Motor neuron (in vitro differentiated cells): ENCODE measurements around the gene NUDT12. TPM values are rescaled to one million over a fixed set of nuclear protein-coding genes. Genes with fewer than 3 reads are reported as not detected.

Source experiments
- ATAC-seq, 8 experiments: fragments of 200-7000 bp; cut with Tn5 transposase; replicated peaks in 6 of 8; 2 replicates each; pipeline ENCODE4 v1.8.0; 2021; ENCODE audit warnings: mild to moderate bottlenecking in 8 of 8, moderate library complexity in 8 of 8
- H3K27ac ChIP-seq, 2 donors: fragments of 250-450 bp; sonication (Bioruptor Pico); 2 replicates each; pipeline ENCODE4 v1.9.0; 2021; ENCODE audit warnings: antibody characterized with exemption in 2 of 2, mild to moderate bottlenecking in 2 of 2, moderate library complexity in 1 of 2
- H3K4me1 ChIP-seq, 2 donors: fragments of 250-450 bp; sonication (Bioruptor Pico); replicated peaks in 1 of 2; 2 replicates each; pipeline ENCODE4 v1.6.1; 2021; ENCODE audit warnings: antibody characterized with exemption in 2 of 2, mild to moderate bottlenecking in 2 of 2, moderate library complexity in 1 of 2
- H3K4me3 ChIP-seq, 5 donors: fragments of 250-450 bp; sonication (Bioruptor Pico); 2 replicates each; pipeline ENCODE4 v1.9.0; 2021; ENCODE audit warnings: antibody characterized with exemption in 5 of 5, mild to moderate bottlenecking in 5 of 5, moderate library complexity in 4 of 5
- WGBS, 10 experiments: fragments of 450-650 bp; shearing (Covaris generic); methylation state at CpG; one replicate each; pipeline ENCODE4 v1.0.0; 2022; 5-methylcytosine and 5-hydroxymethylcytosine counted together
- in situ Hi-C, 9 experiments: fragments of 400-800 bp; cut with MboI; loops; one replicate each; pipeline ENCODE4 v1.15.0; 2021; ENCODE audit warnings: low sequenced_read_pairs in 9 of 9, low pct_unique_long_range_greater_than_20kb in 2 of 9; ENCODE audit not compliant: unreplicated experiment in 9 of 9
- total RNA-seq, 8 experiments: library from RNA; unstranded; fragments of 300-600 nt; gene quantifications; 2 replicates each; pipeline versions ENCODE4 v1.2.3 to v1.2.4, GENCODE V29; 2022

Gene NUDT12
- total RNA-seq, 8 experiments from 2014 or later, result 11.9 to 30.0 (median 18.7) TPM

DNA sequence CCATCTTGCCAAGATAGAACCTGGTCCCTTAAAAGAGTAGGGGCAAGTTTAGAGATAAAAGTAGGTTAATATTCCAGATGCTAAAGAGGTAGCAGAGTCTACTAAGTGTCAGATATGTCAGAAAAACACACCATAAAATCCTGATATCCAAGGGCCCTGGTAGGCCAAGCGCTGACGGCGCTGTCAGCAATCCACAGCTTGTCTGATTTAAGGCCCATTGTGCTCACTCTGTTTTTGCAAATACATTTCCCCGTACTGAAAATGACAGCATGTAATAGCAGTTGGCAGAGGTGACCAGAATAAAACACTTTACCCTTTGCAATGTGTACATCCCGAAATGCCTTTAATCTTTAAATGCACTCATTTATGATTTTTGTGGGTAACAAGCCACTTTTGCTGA lies 9.9 kb upstream of the NUDT12 start:
- H3K4me1 ChIP-seq, result peaks cover 0 to 23% of the 10 kb centered on the region in 2 donors
- ATAC-seq, result peak in 5 of 8 experiments; percentile 38 to 82 (median 69)
- in situ Hi-C loops, result no loop called here
- WGBS, 10 experiments, result 16 to 85% (median 62%) methylated on average over 1 to 5 of the region's 5 CpGs
- H3K27ac ChIP-seq, result no peak overlapping the region
- H3K4me3 ChIP-seq, result no peak overlapping the region

DNA sequence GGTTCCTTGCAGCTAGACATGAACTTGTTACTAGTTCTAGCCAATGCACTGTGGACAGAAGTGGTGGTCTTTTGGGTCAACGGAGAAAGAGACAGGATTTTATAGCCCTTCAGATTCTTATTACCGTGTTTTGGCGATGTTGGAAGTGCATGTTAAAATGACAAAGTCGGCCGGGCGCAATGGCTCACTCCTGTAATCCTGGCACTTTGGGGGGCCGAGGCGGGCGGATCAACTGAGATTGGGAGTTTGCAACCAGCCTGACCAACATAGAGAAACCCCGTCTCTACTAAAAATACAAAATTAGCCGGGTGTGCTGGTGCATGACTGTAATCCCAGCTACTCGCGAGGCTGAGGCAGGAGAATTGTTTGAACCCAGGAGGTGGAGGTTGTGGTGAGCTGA lies 9.1 kb upstream of the NUDT12 start:
- in situ Hi-C loops, result no loop called here
- no peak overlapping the region for H3K4me3 ChIP-seq
- no peak overlapping the region for H3K27ac ChIP-seq
- peaks cover 0 to 23% of the 10 kb centered on the region in 2 donors for H3K4me1 ChIP-seq
- 0 to 100% (median 95%) methylated on average over 1 to 11 of the region's 13 CpGs; no CpG with 5 or more reads in 2 of the 10 experiments for WGBS, 10 experiments
- ATAC-seq, result no peak

- 25 to 100% (median 82%) methylated on average over 1 to 3 of the region's 3 CpGs for WGBS, 10 experiments
- peaks cover 0 to 20% of the 10 kb centered on the region in 2 donors for H3K4me1 ChIP-seq
- no peak overlapping the region for H3K27ac ChIP-seq
- no peak overlapping the region for H3K4me3 ChIP-seq
- peak in 1 of 8 experiments; percentile 17 for ATAC-seq
- in situ Hi-C loops, result no loop called here
These were observed 6.9 kb upstream of the NUDT12 start for GRCh38 chr5:103569313-103570060.

- ATAC-seq, result no peak
- 0 to 100% (median 84%) methylated on average over 1 to 4 of the region's 4 CpGs for WGBS, 10 experiments
These were observed 3.1 kb upstream of the NUDT12 start for GRCh38 chr5:103565719-103566118.

DNA sequence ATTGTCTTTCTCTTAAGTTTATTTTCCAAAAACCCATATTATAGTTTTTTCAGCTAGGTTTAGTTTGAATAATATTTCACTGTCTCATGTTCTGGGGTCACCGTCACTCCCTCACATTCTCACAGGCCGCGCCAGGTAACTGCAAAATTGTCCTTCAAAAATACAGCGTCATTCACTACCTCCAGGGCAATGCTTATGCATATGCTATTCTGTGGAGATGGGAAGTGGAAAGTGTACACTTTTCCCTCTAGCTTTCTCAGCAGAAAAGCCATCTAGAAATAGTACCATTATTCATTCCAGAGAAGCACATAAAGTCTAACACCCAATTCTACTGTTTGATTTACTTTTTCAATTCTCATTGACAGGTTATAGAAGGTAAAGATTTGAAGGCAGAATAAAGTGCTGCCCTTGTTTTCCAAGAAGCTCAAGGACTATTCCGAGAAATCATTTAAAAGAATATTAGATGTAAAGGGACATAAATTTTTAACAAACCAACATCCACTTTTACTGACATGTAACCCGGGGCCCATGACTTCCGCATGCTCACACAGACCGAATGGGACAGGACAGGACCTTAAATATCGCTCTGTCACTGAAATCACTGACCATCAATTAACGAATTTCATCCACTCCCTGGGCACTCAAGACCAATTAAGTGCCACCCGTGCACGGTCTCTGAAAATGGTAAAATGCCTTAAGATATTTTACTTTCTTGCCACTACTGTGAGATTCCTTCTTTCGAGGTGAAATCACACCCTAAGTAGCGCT lies 720 bp downstream of the NUDT12 start:
- in situ Hi-C loops, result no loop called here
- peak; percentile 39 to 58 (median 52) for ATAC-seq
- Histone ChIP-seq H3K4me3 (peak overlapping the region; percentile 67 to 99 (median 84)), H3K4me1 (peaks cover 0 to 25% of the 10 kb centered on the region in 2 donors), H3K27ac (peak overlapping the region; percentile 87 to 97)
- WGBS, 10 experiments, result 3 to 42% (median 16%) methylated on average over 4 to 13 of the region's 14 CpGs

More at GRCh38 chr5:103565719-103566118, 3.1 kb upstream of the NUDT12 start:
- in situ Hi-C loops, result no loop called here
- H3K4me1 ChIP-seq, result peaks cover 0 to 9% of the 10 kb centered on the region in 2 donors
- no peak overlapping the region for H3K27ac ChIP-seq
- H3K4me3 ChIP-seq, result no peak overlapping the region

- 81 to 100% (median 90%) methylated on average over 2 to 3 of the region's 3 CpGs for WGBS, 10 experiments
- Histone ChIP-seq H3K4me1 (peaks cover 0 to 29% of the 10 kb centered on the region in 2 donors), H3K27ac (no peak overlapping the region), H3K4me3 (no peak overlapping the region)
- in situ Hi-C loops, result no loop called here
- ATAC-seq, result no peak
These were observed 1.8 kb downstream of the NUDT12 start for GRCh38 chr5:103560826-103561225.

DNA sequence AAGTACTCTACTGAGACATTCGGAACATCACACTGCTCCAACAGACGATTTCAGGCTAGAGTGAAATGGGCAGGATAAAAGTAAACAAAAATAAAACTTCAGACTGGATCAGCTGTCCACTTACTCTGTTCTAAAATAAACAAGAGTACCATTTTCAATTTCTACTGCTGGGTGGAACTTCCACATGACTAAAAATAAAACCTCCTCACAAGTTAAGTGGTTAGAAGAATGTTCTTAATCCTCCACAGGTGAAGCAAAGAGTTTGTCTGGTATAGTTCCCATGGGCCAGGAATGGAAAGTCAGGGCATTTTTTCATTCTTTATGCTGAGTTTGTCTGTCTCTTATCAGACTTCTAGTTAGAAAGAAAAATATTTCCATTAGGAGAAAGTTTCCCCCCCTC lies 15.7 kb downstream of the NUDT12 start:
- WGBS, 10 experiments, result 71 to 100% (median 91%) methylated on average over 1 to 2 of the region's 2 CpGs; no CpG with 5 or more reads in 2 of the 10 experiments
- no peak for ATAC-seq

GRCh38 chr5:103542441-103542840 lies 20.1 kb downstream of the NUDT12 start:
- Histone ChIP-seq H3K27ac (no peak overlapping the region), H3K4me1 (peaks cover 0 to 6% of the 10 kb centered on the region in 2 donors), H3K4me3 (no peak overlapping the region)
- no peak for ATAC-seq
- in situ Hi-C loops, result no loop called here

More for the DNA sequence above, 15.7 kb downstream of the NUDT12 start:
- Histone ChIP-seq H3K27ac (no peak overlapping the region), H3K4me3 (no peak overlapping the region), H3K4me1 (peaks cover 0 to 6% of the 10 kb centered on the region in 2 donors)
- in situ Hi-C loops, result no loop called here

DNA sequence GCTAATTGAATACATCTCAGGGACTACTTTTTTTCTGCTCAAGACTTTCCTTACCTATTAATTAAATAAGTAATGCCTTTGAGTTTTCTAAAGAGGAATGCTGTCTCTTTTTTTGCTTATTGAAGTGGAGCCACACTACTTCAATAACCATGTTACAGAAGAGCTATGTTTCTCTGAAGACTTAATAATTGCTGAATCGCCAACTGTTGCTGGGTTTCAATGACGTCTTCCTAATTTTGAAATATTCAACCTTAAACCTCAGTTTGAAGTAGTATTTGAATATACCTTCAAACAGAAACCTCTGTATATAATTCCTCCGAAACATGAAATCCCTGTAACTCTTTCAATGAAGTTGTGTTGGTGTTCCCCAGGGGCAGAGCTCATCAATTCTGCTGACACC lies 21.0 kb downstream of the NUDT12 start:
- in situ Hi-C loops, result no loop called here
- WGBS, 10 experiments, result 60 to 100% (median 89%) methylated on average over 1 to 3 of the region's 3 CpGs; no CpG with 5 or more reads in 1 of the 10 experiments
- H3K27ac ChIP-seq, result no peak overlapping the region
- peaks cover 0 to 6% of the 10 kb centered on the region in 2 donors for H3K4me1 ChIP-seq
- no peak for ATAC-seq
- H3K4me3 ChIP-seq, result no peak overlapping the region

GRCh38 chr5:103541114-103541513 lies 21.5 kb downstream of the NUDT12 start:
- Histone ChIP-seq H3K4me3 (no peak overlapping the region), H3K4me1 (peaks cover 0 to 6% of the 10 kb centered on the region in 2 donors), H3K27ac (no peak overlapping the region)
- WGBS, 10 experiments, result 73 to 96% (median 92%) methylated on average over 2 of the region's 2 CpGs; no CpG with 5 or more reads in 2 of the 10 experiments
- no peak for ATAC-seq
- in situ Hi-C loops, result no loop called here

DNA sequence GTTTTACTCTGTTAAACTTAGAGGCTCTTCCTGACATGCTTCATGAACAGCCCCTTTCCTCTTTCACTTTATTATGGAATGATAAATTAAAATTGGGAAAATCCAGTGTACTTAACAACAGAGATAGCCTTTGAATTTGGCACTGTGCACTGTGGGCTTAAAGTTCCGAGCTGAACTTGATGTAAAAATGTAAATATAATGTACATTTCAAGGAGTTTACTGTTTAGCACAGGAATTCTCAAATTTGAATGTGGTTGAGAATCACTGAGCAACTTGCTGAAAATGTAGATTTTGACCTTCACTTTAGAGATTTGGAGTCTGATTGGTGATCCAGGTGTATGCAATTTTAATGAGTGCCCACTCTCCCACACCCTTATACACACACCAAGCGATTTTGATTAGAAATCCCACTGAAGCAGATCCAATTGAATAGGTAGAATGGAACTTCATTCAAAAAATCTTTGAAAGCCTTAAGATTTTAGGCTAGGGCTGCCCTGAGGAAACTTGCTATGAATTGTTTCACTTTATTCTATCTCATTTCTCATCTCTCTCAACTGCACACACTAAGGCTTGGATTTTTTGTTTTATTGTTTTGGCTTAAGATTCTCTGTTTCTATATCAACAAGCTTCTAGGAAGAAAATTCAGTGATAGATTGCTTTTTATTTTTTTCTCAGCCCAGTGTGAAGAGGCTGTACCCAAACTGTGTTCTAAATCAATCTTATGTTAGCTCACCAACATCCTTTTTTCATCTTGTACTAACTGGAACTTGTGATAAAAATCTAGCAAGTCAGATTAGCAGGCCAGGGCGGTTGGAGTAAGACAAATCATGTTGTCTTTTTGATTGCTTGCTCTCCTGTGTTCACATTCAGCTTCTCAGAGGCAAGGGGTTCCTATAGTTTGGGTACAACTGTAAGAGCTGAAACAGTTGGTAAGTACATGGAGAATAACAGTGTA lies 22.9 kb downstream of the NUDT12 start:
- in situ Hi-C loops, result no loop called here
- 0 to 100% (median 47%) methylated on average over 1 to 3 of the region's 3 CpGs; no CpG with 5 or more reads in 2 of the 10 experiments for WGBS, 10 experiments
- peak in 3 of 8 experiments; percentile 66 to 80 (median 69) for ATAC-seq
- no peak overlapping the region for H3K4me3 ChIP-seq
- no peak overlapping the region for H3K27ac ChIP-seq
- H3K4me1 ChIP-seq, result peaks cover 0 to 6% of the 10 kb centered on the region in 2 donors

- peak in 2 of 8 experiments; percentile 39 to 70 for ATAC-seq
- WGBS, 10 experiments, result 31 to 100% (median 63%) methylated on average over 1 to 2 of the region's 2 CpGs; no CpG with 5 or more reads in 1 of the 10 experiments
- in situ Hi-C loops, result no loop called here
- Histone ChIP-seq H3K4me3 (no peak overlapping the region), H3K27ac (no peak overlapping the region), H3K4me1 (no peaks in the 10 kb centered on the region)
These were observed 30.4 kb downstream of the NUDT12 start for GRCh38 chr5:103532086-103532734.
